T-cell (primary cell): ENCODE data around the gene MN1. TPM values are rescaled to one million over a fixed set of nuclear protein-coding genes. Genes with fewer than 3 reads are reported as not detected.

Experiments
- ATAC-seq, 4 experiments: fragments of 200-7000 bp in 3 of 4; fragments of 150-1000 bp in 1 of 4; cut with Tn5 transposase; replicated peaks in 1 of 4; 1 replicate in 3 of 4; 2 replicates in 1 of 4; pipeline ENCODE4 v1.10.0; 2021; ENCODE audit warnings: moderate library complexity in 3 of 4, mild to moderate bottlenecking in 2 of 4, moderate number of reproducible peaks in 1 of 4
- CTCF ChIA-PET, 2 donors: fragments of 300-600 bp; sonication (Branson Sonifier 250); formaldehyde crosslinking; loops; one replicate each; lab custom pipeline; 2022; ENCODE audit warnings: antibody characterized with exemption in 2 of 2; lab: Charles Lee
- POLR2A ChIA-PET, 2 donors: fragments of 300-600 bp; sonication (Branson Sonifier 250); formaldehyde crosslinking; loops; one replicate each; lab custom pipeline; 2022; ENCODE audit warnings: antibody characterized with exemption in 2 of 2; lab: Charles Lee
- DNase-seq, 35 experiments: peaks; one replicate each; pipeline versions ENCODE4 v3.0.0 to v3.0.0-alpha.2; 2013 to 2023
- H3K27ac ChIP-seq: one replicate; pipeline ENCODE4 v1.5.1; 2013; ENCODE audit warnings: low read length
- H3K27me3 ChIP-seq, 2 experiments: replicated peaks in 1 of 2; 1 replicate in 1 of 2; 2 replicates in 1 of 2; pipeline versions ENCODE4 v1.6.1 to v1.7.0; 2013; ENCODE audit warnings: low read length in 1 of 2, mixed read lengths in 1 of 2; ENCODE audit not compliant: control insufficient read depth in 2 of 2, insufficient read depth in 2 of 2; ENCODE audit errors: extremely low read depth in 1 of 2
- H3K36me3 ChIP-seq, 2 donors: 1 replicate in 1 of 2; 2 replicates in 1 of 2; pipeline versions ENCODE4 v1.6.1 to v1.7.0; 2013; ENCODE audit warnings: low read length in 1 of 2; ENCODE audit not compliant: control insufficient read depth in 2 of 2, insufficient read depth in 1 of 2; ENCODE audit errors: extremely low read depth in 1 of 2
- H3K4me1 ChIP-seq, 2 experiments: 1 replicate in 1 of 2; 2 replicates in 1 of 2; pipeline versions ENCODE4 v1.6.1 to v1.7.0; 2013; ENCODE audit warnings: low read length in 2 of 2, mixed read lengths in 1 of 2; ENCODE audit not compliant: insufficient read depth in 2 of 2, control insufficient read depth in 1 of 2; ENCODE audit errors: extremely low read depth in 1 of 2
- H3K4me3 ChIP-seq, 2 donors: 1 replicate in 1 of 2; 2 replicates in 1 of 2; pipeline versions ENCODE4 v1.5.1 to v1.7.0; 2013; ENCODE audit warnings: mild to moderate bottlenecking in 2 of 2, low read length in 1 of 2, moderate library complexity in 1 of 2; ENCODE audit not compliant: control insufficient read depth in 1 of 2; ENCODE audit errors: extremely low read depth in 1 of 2
- H3K9me3 ChIP-seq: 2 replicates; pipeline ENCODE4 v1.7.0; 2013
- H3K27ac Mint-ChIP-seq, 2 donors: one replicate each; pipeline ENCODE4 v1.8.0; 2020 to 2021; ENCODE audit warnings: mild to moderate bottlenecking in 2 of 2, mixed read lengths in 2 of 2
- H3K27me3 Mint-ChIP-seq, 2 donors: one replicate each; pipeline ENCODE4 v1.8.0; 2021 to 2022; ENCODE audit warnings: mixed read lengths in 2 of 2
- H3K36me3 Mint-ChIP-seq: one replicate; pipeline ENCODE4 v1.8.0; 2021; ENCODE audit warnings: mixed read lengths
- H3K4me1 Mint-ChIP-seq, 3 donors: one replicate each; pipeline ENCODE4 v1.8.0; 2020 to 2022; ENCODE audit warnings: mixed read lengths in 3 of 3, mild to moderate bottlenecking in 1 of 3
- H3K4me3 Mint-ChIP-seq, 3 donors: one replicate each; pipeline ENCODE4 v1.8.0; 2020 to 2022; ENCODE audit warnings: mild to moderate bottlenecking in 3 of 3, mixed read lengths in 3 of 3, moderate library complexity in 3 of 3
- H3K9me3 Mint-ChIP-seq, 3 donors: one replicate each; pipeline ENCODE4 v1.8.0; 2020 to 2022; ENCODE audit warnings: mixed read lengths in 3 of 3
- WGBS: methylation state at CpG from one replicate; pipeline ENCODE4 v1.1.5; 2013; ENCODE audit warnings: missing lambda C conversion rate; ENCODE audit not compliant: insufficient coverage; 5-methylcytosine and 5-hydroxymethylcytosine counted together
- total RNA-seq, 35 experiments: library from RNA in 6 of 35; stranded (reverse) in 6 of 35; fragments of 120-200 nt in 1 of 35; gene quantifications; one replicate each; pipeline versions ENCODE4 v1.2.1 to v1.2.4 and lab custom pipeline; 2013 to 2026

MN1 gene
- total RNA-seq, 5 donors from 2014 or later (not counting 1 experiment from before 2014, with no cell fraction given), result 0.22 to 0.43 (median 0.32) TPM

DNA sequence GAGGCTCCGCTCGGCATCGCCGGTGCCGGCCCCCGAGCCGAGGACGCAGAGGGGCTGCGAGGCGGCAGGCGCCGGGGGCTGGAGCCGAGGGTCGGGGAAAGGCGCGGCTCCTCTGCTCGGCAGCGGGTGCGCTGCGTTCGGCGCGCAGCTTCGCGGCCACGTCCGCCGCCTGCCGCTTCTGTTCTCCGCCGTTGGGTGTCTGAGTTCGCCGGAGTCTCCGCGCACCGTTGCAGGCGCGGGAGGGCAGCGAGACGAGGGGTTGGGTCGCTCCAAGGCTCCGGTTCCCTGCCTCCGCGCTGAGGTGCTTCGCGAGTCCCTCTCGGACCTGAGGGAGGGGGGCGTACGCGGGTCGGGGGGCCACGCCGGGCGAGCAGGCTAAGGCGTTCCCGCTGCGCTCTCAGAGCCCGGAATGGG lies 347 bp downstream of the MN1 start:
- H3K27ac Mint-ChIP-seq, result no peak overlapping the region
- no peaks in the 10 kb centered on the region for H3K9me3 Mint-ChIP-seq
- peak in 16 of 35 experiments; percentile 1 to 51 (median 14) for DNase-seq
- ChIA-PET CTCF (no interaction called here), POLR2A (no interaction called here)
- H3K4me3 Mint-ChIP-seq, result peak overlapping the region; percentile 84 to 87 (median 85)
- peaks cover 11 to 22% (median 21%) of the 10 kb centered on the region in 3 donors for H3K4me1 Mint-ChIP-seq
- Histone ChIP-seq H3K27me3 (peaks cover 0 to 48% of the 10 kb centered on the region in 2 experiments), H3K9me3 (no peaks in the 10 kb centered on the region), H3K4me1 (peaks cover 2 to 25% of the 10 kb centered on the region in 2 experiments), H3K27ac (no peak overlapping the region), H3K4me3 (peak overlapping the region; percentile 59 to 70), H3K36me3 (no peaks in the 10 kb centered on the region)
- no peaks in the 10 kb centered on the region for H3K36me3 Mint-ChIP-seq
- ATAC-seq, result peak; percentile 57 to 65 (median 60)
- H3K27me3 Mint-ChIP-seq, result peaks cover 18 to 22% of the 10 kb centered on the region in 2 donors
- WGBS, result 1% methylated on average over 42 of the region's 58 CpGs

DNA sequence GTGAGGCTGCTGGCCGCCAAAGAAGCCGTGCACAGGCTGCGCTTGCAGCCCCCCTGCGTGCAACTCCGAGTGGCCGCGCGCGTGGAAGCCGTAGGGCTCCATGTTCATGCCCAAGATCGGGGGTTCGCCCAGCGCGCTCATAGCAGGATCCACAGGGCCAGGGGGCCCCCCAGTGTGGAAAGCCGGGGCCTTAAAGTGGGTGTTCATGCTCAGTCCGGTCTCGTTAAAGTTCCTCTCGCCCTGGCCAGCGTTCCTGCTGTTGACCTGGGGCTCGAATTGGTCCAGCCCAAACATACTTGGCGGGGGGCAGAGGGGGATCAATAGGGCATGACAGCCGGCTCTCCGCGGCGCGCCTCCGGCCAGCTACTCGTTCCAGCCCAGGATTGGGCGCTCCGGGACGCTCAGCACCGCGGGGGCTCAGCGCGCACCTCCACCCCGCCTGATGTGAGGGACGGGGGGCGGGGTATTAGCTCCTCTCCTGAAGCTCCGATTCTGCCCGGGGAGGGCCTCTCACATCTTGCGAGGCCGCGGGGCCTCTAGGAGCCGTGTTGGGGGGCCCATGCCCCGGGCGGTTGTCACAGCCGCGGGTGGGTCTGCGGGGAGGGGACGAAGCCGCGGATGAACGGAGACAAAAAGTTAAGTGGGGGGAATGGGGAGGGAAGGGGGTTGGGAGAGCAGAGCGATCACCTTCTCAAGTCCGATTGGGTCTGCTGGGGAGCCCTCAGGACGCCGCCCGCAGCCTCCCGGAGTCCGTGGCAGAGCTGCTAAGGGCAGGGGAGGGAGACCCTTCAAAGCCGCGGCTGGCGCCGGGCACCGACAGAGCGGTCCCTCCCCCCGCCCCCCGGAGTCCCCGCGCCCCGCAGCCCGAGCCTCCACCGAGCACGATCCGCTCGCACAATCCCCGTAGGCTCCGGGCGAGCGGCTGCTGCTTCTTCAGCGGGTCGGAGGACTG lies 1.0 kb downstream of the MN1 start:
- H3K9me3 Mint-ChIP-seq, result no peaks in the 10 kb centered on the region
- peaks cover 0 to 42% of the 10 kb centered on the region in 2 experiments for H3K27me3 ChIP-seq
- peaks cover 11 to 21% (median 21%) of the 10 kb centered on the region in 3 donors for H3K4me1 Mint-ChIP-seq
- CTCF ChIA-PET, result interaction anchor here in 1 of 2 donors (0.7 kb wide), 1 partner anchor 881 kb away, joined by 3 read pairs; no protein-coding TSS in a partner anchor
- peak overlapping the region; percentile 59 to 70 for H3K4me3 ChIP-seq
- H3K36me3 ChIP-seq, result no peaks in the 10 kb centered on the region
- H3K9me3 ChIP-seq, result no peaks in the 10 kb centered on the region
- H3K36me3 Mint-ChIP-seq, result no peaks in the 10 kb centered on the region
- H3K4me3 Mint-ChIP-seq, result peak overlapping the region; percentile 84 to 87 (median 85)
- DNase-seq (no peak), ATAC-seq (peak; percentile 7 to 23 (median 16))
- H3K27me3 Mint-ChIP-seq, result peaks cover 11 to 19% of the 10 kb centered on the region in 2 donors
- POLR2A ChIA-PET, result interaction anchor here in 1 of 2 donors (0.7 kb wide), 1 partner anchor 225 kb away, joined by 4 read pairs; no protein-coding TSS in a partner anchor
- H3K27ac Mint-ChIP-seq, result no peak overlapping the region
- H3K27ac ChIP-seq, result no peak overlapping the region
- 10% methylated on average over 74 of the region's 82 CpGs for WGBS
- peaks cover 2 to 25% of the 10 kb centered on the region in 2 experiments for H3K4me1 ChIP-seq

GRCh38 chr22:27799827-27800249 lies 1.7 kb downstream of the MN1 start:
- H3K4me3 Mint-ChIP-seq, result no peak overlapping the region
- POLR2A ChIA-PET, result no interaction called here

GRCh38 chr22:27799015-27799826 lies 2.3 kb downstream of the MN1 start:
- ChIA-PET POLR2A (no interaction called here), CTCF (no interaction called here)
- Mint-ChIP-seq H3K4me3 (peak overlapping the region in 1 of 3 donors; percentile 34), H3K9me3 (no peaks in the 10 kb centered on the region), H3K36me3 (no peaks in the 10 kb centered on the region), H3K27ac (no peak overlapping the region), H3K27me3 (peaks cover 0 to 6% of the 10 kb centered on the region in 2 donors), H3K4me1 (peaks cover 4 to 13% (median 9%) of the 10 kb centered on the region in 3 donors)
- WGBS, result 97% methylated on average over 56 of the region's 62 CpGs
- Histone ChIP-seq H3K36me3 (no peaks in the 10 kb centered on the region), H3K9me3 (no peaks in the 10 kb centered on the region), H3K4me3 (no peak overlapping the region), H3K27me3 (peaks cover 0 to 30% of the 10 kb centered on the region in 2 experiments), H3K27ac (no peak overlapping the region), H3K4me1 (peaks cover 2 to 18% of the 10 kb centered on the region in 2 experiments)
- ATAC-seq, result no peak
- DNase-seq, result no peak

More at GRCh38 chr22:27799827-27800249, 1.7 kb downstream of the MN1 start:
- Histone ChIP-seq H3K9me3 (no peaks in the 10 kb centered on the region), H3K4me1 (peaks cover 2 to 23% of the 10 kb centered on the region in 2 experiments), H3K36me3 (no peaks in the 10 kb centered on the region), H3K27ac (no peak overlapping the region), H3K27me3 (peaks cover 0 to 36% of the 10 kb centered on the region in 2 experiments), H3K4me3 (no peak overlapping the region)
- 88% methylated on average over 40 of the region's 40 CpGs for WGBS
- CTCF ChIA-PET, result no interaction called here
- H3K4me1 Mint-ChIP-seq, result peaks cover 8 to 16% (median 14%) of the 10 kb centered on the region in 3 donors
- peaks cover 4 to 13% of the 10 kb centered on the region in 2 donors for H3K27me3 Mint-ChIP-seq
- ATAC-seq (no peak), DNase-seq (no peak)
- H3K9me3 Mint-ChIP-seq, result no peaks in the 10 kb centered on the region
- no peaks in the 10 kb centered on the region for H3K36me3 Mint-ChIP-seq
- no peak overlapping the region for H3K27ac Mint-ChIP-seq

DNA sequence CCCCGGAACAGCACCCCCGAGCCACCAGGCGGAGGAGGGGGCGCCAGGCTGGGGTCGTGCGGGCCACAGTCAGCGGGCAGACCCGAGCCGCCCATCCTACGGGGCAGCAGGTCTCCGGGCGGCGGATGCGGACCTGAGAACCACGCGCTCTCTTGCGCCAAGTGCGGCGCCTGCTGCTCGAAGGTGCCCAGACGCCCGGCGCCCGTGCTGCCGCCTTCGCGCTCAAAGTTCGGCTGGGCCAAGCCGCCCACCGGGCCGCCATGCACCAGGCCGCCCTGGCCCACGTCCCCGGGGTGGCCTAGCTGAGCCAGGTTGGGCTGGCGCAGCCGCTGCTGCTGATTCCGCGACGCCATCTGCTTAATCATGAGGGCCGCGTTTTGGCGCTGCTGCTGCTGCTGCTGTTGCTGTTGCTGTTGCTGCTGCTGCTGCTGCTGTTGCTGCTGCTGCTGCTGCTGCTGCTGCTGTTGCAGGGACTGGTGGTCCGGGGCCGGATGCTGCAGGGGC lies 3.0 kb downstream of the MN1 start:
- peaks cover 4 to 13% (median 9%) of the 10 kb centered on the region in 3 donors for H3K4me1 Mint-ChIP-seq

More for the DNA sequence above, 3.0 kb downstream of the MN1 start:
- Histone ChIP-seq H3K27me3 (peaks cover 0 to 24% of the 10 kb centered on the region in 2 experiments), H3K9me3 (no peaks in the 10 kb centered on the region), H3K4me1 (peaks cover 2 to 18% of the 10 kb centered on the region in 2 experiments), H3K27ac (no peak overlapping the region), H3K36me3 (no peaks in the 10 kb centered on the region), H3K4me3 (no peak overlapping the region)
- ChIA-PET POLR2A (no interaction called here), CTCF (no interaction called here)
- H3K27ac Mint-ChIP-seq, result no peak overlapping the region
- ATAC-seq, result no peak
- no peaks in the 10 kb centered on the region for H3K36me3 Mint-ChIP-seq
- no peak for DNase-seq
- peaks cover 0 to 6% of the 10 kb centered on the region in 2 donors for H3K27me3 Mint-ChIP-seq
- WGBS, result 96% methylated on average over 44 of the region's 44 CpGs
- peak overlapping the region in 1 of 3 donors; percentile 34 for H3K4me3 Mint-ChIP-seq
- H3K9me3 Mint-ChIP-seq, result no peaks in the 10 kb centered on the region
